OCI-LY1 (cell line): ENCODE data around the gene CDH7.

Experiments used
- H2AFZ ChIP-seq: fragments of 200-600 bp; sonication (generic), shearing (Covaris generic); 2 replicates; pipeline ENCODE4 v1.6.0; 2014; ENCODE audit warnings: antibody characterized with exemption, mild to moderate bottlenecking, low read length
- H3F3A ChIP-seq: fragments of 200-600 bp; sonication (generic), shearing (Covaris generic); 2 replicates; pipeline ENCODE4 v1.6.0; 2014; ENCODE audit warnings: mild to moderate bottlenecking, antibody characterized with exemption, low read length, moderate library complexity; ENCODE audit not compliant: insufficient read depth
- H3K27ac ChIP-seq: fragments of 200-600 bp; sonication (generic); 2 replicates; pipeline ENCODE4 v1.5.1; 2014; ENCODE audit warnings: low read length, mixed run types, mild to moderate bottlenecking, low read depth; ENCODE audit not compliant: poor library complexity, severe bottlenecking
- H3K27me3 ChIP-seq: fragments of 200-600 bp; sonication (generic); 2 replicates; pipeline ENCODE4 v1.6.0; 2014; ENCODE audit warnings: antibody characterized with exemption, mild to moderate bottlenecking, low read length, moderate library complexity; ENCODE audit not compliant: insufficient read depth
- H3K36me3 ChIP-seq: fragments of 200-600 bp; sonication (generic); 2 replicates; pipeline ENCODE4 v1.6.1; 2014; ENCODE audit warnings: mild to moderate bottlenecking, antibody characterized with exemption, low read length, moderate library complexity, mixed read lengths; ENCODE audit not compliant: insufficient read depth
- H3K4me1 ChIP-seq: fragments of 200-600 bp; sonication (generic); 2 replicates; pipeline ENCODE4 v1.5.1; 2014; ENCODE audit warnings: mild to moderate bottlenecking, low read length, moderate library complexity; ENCODE audit not compliant: insufficient read depth, severe bottlenecking
- H3K4me2 ChIP-seq: fragments of 200-600 bp; sonication (generic), shearing (Covaris generic); 2 replicates; pipeline ENCODE4 v1.6.1; 2014; ENCODE audit warnings: low read length
- H3K4me3 ChIP-seq: fragments of 200-600 bp; sonication (generic); 2 replicates; pipeline ENCODE4 v1.5.1; 2014; ENCODE audit warnings: low read length, low read depth, mild to moderate bottlenecking, mixed read lengths; ENCODE audit not compliant: poor library complexity, severe bottlenecking
- H3K79me2 ChIP-seq: fragments of 200-600 bp; shearing (Covaris generic); 2 replicates; pipeline ENCODE4 v1.6.1; 2016; ENCODE audit warnings: mixed run types, low read length, mixed read lengths; ENCODE audit not compliant: insufficient read depth
- H3K9ac ChIP-seq: fragments of 200-600 bp; sonication (generic), shearing (Covaris generic); 2 replicates; pipeline ENCODE4 v1.6.1; 2014; ENCODE audit warnings: mild to moderate bottlenecking, low read length, mixed read lengths
- H3K9me2 ChIP-seq: fragments of 200-600 bp; sonication (generic), shearing (Covaris generic); 2 replicates; pipeline ENCODE4 v1.6.1; 2014; ENCODE audit warnings: low read depth, mild to moderate bottlenecking, low read length, mixed read lengths
- H3K9me3 ChIP-seq: fragments of 200-600 bp; shearing (Covaris generic); 2 replicates; pipeline ENCODE4 v1.6.1; 2014; ENCODE audit warnings: low read length, mixed read lengths
- H4K20me1 ChIP-seq: fragments of 200-600 bp; sonication (generic), shearing (Covaris generic); 2 replicates; pipeline ENCODE4 v1.6.0; 2016; ENCODE audit warnings: mild to moderate bottlenecking, low read length; ENCODE audit not compliant: insufficient read depth
- EZH2 ChIP-seq: fragments of 200-600 bp; sonication (generic), shearing (Covaris generic); IDR thresholded peaks from 2 replicates; pipeline ENCODE4 v1.8.0; 2017; ENCODE audit warnings: borderline replicate concordance, mixed run types, mild to moderate bottlenecking, antibody characterized with exemption, low read length, moderate library complexity, mixed read lengths
- TF ChIP-seq, protein P1 (sequence below): fragments of 200-600 bp; sonication (generic), shearing (Covaris generic); IDR thresholded peaks from 2 replicates; pipeline ENCODE4 v1.5.1; 2017; ENCODE audit warnings: mild to moderate bottlenecking, antibody characterized with exemption, low read length, moderate library complexity, mixed read lengths

CDH7 gene

DNA sequence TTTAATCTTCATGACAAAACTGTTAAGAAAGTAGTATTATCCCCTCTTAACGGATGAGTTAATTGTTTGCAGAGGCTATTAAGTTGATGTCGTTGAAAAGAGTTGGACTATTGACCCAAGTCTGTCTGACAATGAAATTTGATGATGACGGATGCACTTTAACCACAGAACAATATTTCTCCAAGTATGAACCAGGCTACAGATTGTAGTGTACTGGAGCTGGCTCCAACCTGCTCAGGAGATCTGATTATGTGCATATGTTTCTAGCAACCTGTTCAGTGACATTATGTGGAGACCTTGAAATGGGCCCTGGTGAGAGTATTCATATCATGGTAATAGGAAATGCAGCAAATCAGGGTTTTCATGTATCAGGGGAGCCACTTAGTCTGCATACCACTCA, 174.1 kb downstream of the CDH7 start:
- no peaks in the 10 kb centered on the region for H3F3A ChIP-seq
- H3K9ac ChIP-seq, result no peak overlapping the region
- no peaks in the 10 kb centered on the region for H3K79me2 ChIP-seq
- no peak overlapping the region for H2AFZ ChIP-seq
- no peaks in the 10 kb centered on the region for H4K20me1 ChIP-seq
- H3K9me3 ChIP-seq, result no peaks in the 10 kb centered on the region
- no peak overlapping the region for H3K4me2 ChIP-seq
- TF ChIP-seq, protein P1, sequence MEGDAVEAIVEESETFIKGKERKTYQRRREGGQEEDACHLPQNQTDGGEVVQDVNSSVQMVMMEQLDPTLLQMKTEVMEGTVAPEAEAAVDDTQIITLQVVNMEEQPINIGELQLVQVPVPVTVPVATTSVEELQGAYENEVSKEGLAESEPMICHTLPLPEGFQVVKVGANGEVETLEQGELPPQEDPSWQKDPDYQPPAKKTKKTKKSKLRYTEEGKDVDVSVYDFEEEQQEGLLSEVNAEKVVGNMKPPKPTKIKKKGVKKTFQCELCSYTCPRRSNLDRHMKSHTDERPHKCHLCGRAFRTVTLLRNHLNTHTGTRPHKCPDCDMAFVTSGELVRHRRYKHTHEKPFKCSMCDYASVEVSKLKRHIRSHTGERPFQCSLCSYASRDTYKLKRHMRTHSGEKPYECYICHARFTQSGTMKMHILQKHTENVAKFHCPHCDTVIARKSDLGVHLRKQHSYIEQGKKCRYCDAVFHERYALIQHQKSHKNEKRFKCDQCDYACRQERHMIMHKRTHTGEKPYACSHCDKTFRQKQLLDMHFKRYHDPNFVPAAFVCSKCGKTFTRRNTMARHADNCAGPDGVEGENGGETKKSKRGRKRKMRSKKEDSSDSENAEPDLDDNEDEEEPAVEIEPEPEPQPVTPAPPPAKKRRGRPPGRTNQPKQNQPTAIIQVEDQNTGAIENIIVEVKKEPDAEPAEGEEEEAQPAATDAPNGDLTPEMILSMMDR, result no peak
- TF ChIP-seq EZH2, result no peak
- H3K27me3 ChIP-seq, result peaks cover 8% of the 10 kb centered on the region; the same call in 1 of the 2 replicates
- H3K4me1 ChIP-seq, result no peaks in the 10 kb centered on the region
- H3K36me3 ChIP-seq, result no peaks in the 10 kb centered on the region
- no peak overlapping the region for H3K27ac ChIP-seq
- no peaks in the 10 kb centered on the region for H3K9me2 ChIP-seq
- no peak overlapping the region for H3K4me3 ChIP-seq

DNA sequence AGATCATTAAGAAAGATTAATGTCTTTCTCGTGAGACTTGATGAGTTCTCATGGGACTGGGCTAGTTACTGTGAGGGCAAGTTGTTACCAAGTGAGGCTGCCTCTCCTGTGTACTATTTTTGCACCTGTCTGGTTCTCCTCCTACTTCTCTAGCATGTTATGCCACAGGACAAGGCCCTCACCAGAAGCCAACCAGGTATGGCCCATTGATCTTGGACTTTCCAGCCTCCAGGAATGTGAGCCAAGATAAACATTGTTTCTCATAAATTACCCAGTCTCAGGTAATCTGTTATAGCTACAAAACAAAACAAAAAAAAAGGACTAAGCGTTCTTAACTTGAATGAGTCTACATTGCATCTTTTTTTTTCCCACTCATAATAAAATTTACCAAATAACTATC, 184.1 kb downstream of the CDH7 start:
- Histone ChIP-seq H4K20me1 (no peaks in the 10 kb centered on the region), H2AFZ (no peak overlapping the region)
- no peak for TF ChIP-seq EZH2
- TF ChIP-seq, protein P1, result no peak

DNA sequence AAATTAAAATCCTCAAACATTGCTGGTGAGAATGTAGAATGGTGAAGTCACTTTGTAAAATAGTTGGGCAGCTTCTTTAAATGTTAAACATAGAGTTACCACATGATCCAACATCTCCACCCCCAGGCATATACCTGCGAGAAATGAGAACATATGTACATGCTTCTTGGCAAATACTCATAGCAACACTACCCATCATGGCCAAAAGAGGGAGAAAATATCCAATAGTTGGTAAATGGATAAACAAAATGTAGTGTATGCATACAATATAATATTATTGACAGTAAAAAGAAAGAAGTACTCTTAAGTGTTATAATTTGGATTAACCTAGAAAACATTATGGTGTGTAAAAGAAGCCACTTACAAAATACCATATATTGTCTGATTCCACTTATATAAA, 185.9 kb downstream of the CDH7 start:
- H3K36me3 ChIP-seq, result no peaks in the 10 kb centered on the region

More for the DNA sequence above, 184.1 kb downstream of the CDH7 start:
- no peaks in the 10 kb centered on the region for H3F3A ChIP-seq
- H3K4me3 ChIP-seq, result no peak overlapping the region
- no peak overlapping the region for H3K9ac ChIP-seq
- H3K27ac ChIP-seq, result no peak overlapping the region
- H3K4me1 ChIP-seq, result no peaks in the 10 kb centered on the region
- no peaks in the 10 kb centered on the region for H3K79me2 ChIP-seq
- H3K27me3 ChIP-seq, result no peaks in the 10 kb centered on the region
- H3K9me2 ChIP-seq, result no peaks in the 10 kb centered on the region
- no peaks in the 10 kb centered on the region for H3K36me3 ChIP-seq
- no peaks in the 10 kb centered on the region for H3K9me3 ChIP-seq
- no peak overlapping the region for H3K4me2 ChIP-seq

More for the DNA sequence above, 185.9 kb downstream of the CDH7 start:
- TF ChIP-seq, protein P1, result no peak
- TF ChIP-seq EZH2, result no peak
- H3K27me3 ChIP-seq, result no peaks in the 10 kb centered on the region
- no peak overlapping the region for H3K4me3 ChIP-seq
- no peak overlapping the region for H3K9ac ChIP-seq
- no peak overlapping the region for H3K27ac ChIP-seq
- no peaks in the 10 kb centered on the region for H3K4me1 ChIP-seq
- H3F3A ChIP-seq, result no peaks in the 10 kb centered on the region
- no peak overlapping the region for H3K4me2 ChIP-seq
- no peaks in the 10 kb centered on the region for H3K9me2 ChIP-seq
- no peaks in the 10 kb centered on the region for H3K79me2 ChIP-seq
- no peaks in the 10 kb centered on the region for H3K9me3 ChIP-seq
- no peak overlapping the region for H2AFZ ChIP-seq
- H4K20me1 ChIP-seq, result no peaks in the 10 kb centered on the region
